ENCODE measurements around the gene PIGX. TPM values are rescaled to one million over a fixed set of nuclear protein-coding genes. Genes with fewer than 3 reads are reported as not detected.

The PIGX gene
- total RNA-seq, 6 donors from 2014 or later = 9.4 to 19.5 (median 17.4) TPM

GRCh38 chr3:196694202-196694638, 18.0 kb upstream of the PIGX start:
- Histone ChIP-seq H3K27me3 (no peaks in the 10 kb centered on the region), H3K9me3 (no peaks in the 10 kb centered on the region), H3K4me1 (peaks cover 4 to 6% (median 5%) of the 10 kb centered on the region in 4 donors), H3K27ac (no peak overlapping the region), H3K4me3 (no peak overlapping the region), H3K36me3 (no peaks in the 10 kb centered on the region)
- WGBS, 2 donors = 0% methylated on average over 1 of the region's 1 CpG
- TF ChIP-seq EP300 (IDR thresholded peaks at IDR 0.05) (no peak), CTCF (IDR thresholded peaks at IDR 0.05) (no peak), POLR2A (IDR thresholded peaks at IDR 0.05) (no peak), POLR2AphosphoS5 (IDR thresholded peaks at IDR 0.05) (no peak)
- ATAC-seq (ENCODE audit: low FRiP score in 2 of 2) = no peak
- DNase-seq = no peak

GRCh38 chr3:196694941-196695848, 17.0 kb upstream of the PIGX start:
- H3K27ac ChIP-seq = no peak overlapping the region
- 92 to 95% methylated on average over 17 of the region's 17 CpGs for WGBS, 2 donors
- no peaks in the 10 kb centered on the region for H3K36me3 ChIP-seq
- H3K4me1 ChIP-seq = peaks cover 4 to 6% (median 5%) of the 10 kb centered on the region in 4 donors
- TF ChIP-seq POLR2A (IDR thresholded peaks at IDR 0.05) (no peak), EP300 (IDR thresholded peaks at IDR 0.05) (no peak), CTCF (IDR thresholded peaks at IDR 0.05) (no peak), POLR2AphosphoS5 (IDR thresholded peaks at IDR 0.05) (no peak)
- ATAC-seq (ENCODE audit: low FRiP score in 2 of 2) (peak; percentile 23 to 58), DNase-seq (peak in 1 of 2 donors; percentile 41)
- no peaks in the 10 kb centered on the region for H3K27me3 ChIP-seq
- no peaks in the 10 kb centered on the region for H3K9me3 ChIP-seq
- no peak overlapping the region for H3K4me3 ChIP-seq

GRCh38 chr3:196695849-196696226, 16.3 kb upstream of the PIGX start:
- no peak for TF ChIP-seq EP300 (IDR thresholded peaks at IDR 0.05)
- no peak for TF ChIP-seq POLR2AphosphoS5 (IDR thresholded peaks at IDR 0.05)
- no peak for TF ChIP-seq POLR2A (IDR thresholded peaks at IDR 0.05)
- TF ChIP-seq CTCF (IDR thresholded peaks at IDR 0.05) = no peak
- no peak for DNase-seq

GRCh38 chr3:196697270-196697669, 14.9 kb upstream of the PIGX start:
- ATAC-seq (ENCODE audit: low FRiP score in 2 of 2) (no peak), DNase-seq (no peak)
- no peak overlapping the region for H3K27ac ChIP-seq
- no peak overlapping the region for H3K4me3 ChIP-seq
- H3K4me1 ChIP-seq = peaks cover 4 to 6% (median 5%) of the 10 kb centered on the region in 4 donors
- no peaks in the 10 kb centered on the region for H3K9me3 ChIP-seq
- WGBS, 2 donors = 84 to 94% methylated on average over 5 of the region's 5 CpGs
- no peaks in the 10 kb centered on the region for H3K27me3 ChIP-seq
- H3K36me3 ChIP-seq = no peaks in the 10 kb centered on the region
- TF ChIP-seq POLR2A (IDR thresholded peaks at IDR 0.05) = no peak

More at GRCh38 chr3:196695849-196696226, 16.3 kb upstream of the PIGX start:
- Histone ChIP-seq H3K4me3 (no peak overlapping the region), H3K27me3 (no peaks in the 10 kb centered on the region), H3K4me1 (peaks cover 4 to 6% (median 5%) of the 10 kb centered on the region in 4 donors), H3K27ac (no peak overlapping the region), H3K36me3 (no peaks in the 10 kb centered on the region), H3K9me3 (no peaks in the 10 kb centered on the region)
- no peak for ATAC-seq (ENCODE audit: low FRiP score in 2 of 2)
- WGBS, 2 donors = 84 to 91% methylated on average over 5 of the region's 5 CpGs

- DNase-seq (no peak), ATAC-seq (ENCODE audit: low FRiP score in 2 of 2) (no peak)
- Histone ChIP-seq H3K36me3 (no peaks in the 10 kb centered on the region), H3K27me3 (no peaks in the 10 kb centered on the region), H3K4me3 (no peak overlapping the region), H3K27ac (no peak overlapping the region), H3K9me3 (no peaks in the 10 kb centered on the region), H3K4me1 (no peaks in the 10 kb centered on the region)
- TF ChIP-seq POLR2A (IDR thresholded peaks at IDR 0.05) (no peak), CTCF (IDR thresholded peaks at IDR 0.05) (no peak), EP300 (IDR thresholded peaks at IDR 0.05) (no peak), POLR2AphosphoS5 (IDR thresholded peaks at IDR 0.05) (no peak)
- WGBS, 2 donors = 81 to 83% methylated on average over 7 of the region's 7 CpGs
Measured at GRCh38 chr3:196699749-196700148, 12.4 kb upstream of the PIGX start.

Data from upper lobe of left lung (tissue), 6 donors.